ENCODE data around the gene ALDH1A1. TPM values are rescaled to one million over a fixed set of nuclear protein-coding genes. Genes with fewer than 3 reads are reported as not detected.

ALDH1A1 gene
- 136 TPM for total RNA-seq
- long read RNA-seq, transcript ALDH1A1-201 (13 exons, 2,107 nt), result major isoform, 507 of 571 reads
- long read RNA-seq, partial matches to known transcripts, result 37 of 571 reads
- long read RNA-seq, other reads (novel, unspliced or antisense), result 27 of 571 reads

DNA sequence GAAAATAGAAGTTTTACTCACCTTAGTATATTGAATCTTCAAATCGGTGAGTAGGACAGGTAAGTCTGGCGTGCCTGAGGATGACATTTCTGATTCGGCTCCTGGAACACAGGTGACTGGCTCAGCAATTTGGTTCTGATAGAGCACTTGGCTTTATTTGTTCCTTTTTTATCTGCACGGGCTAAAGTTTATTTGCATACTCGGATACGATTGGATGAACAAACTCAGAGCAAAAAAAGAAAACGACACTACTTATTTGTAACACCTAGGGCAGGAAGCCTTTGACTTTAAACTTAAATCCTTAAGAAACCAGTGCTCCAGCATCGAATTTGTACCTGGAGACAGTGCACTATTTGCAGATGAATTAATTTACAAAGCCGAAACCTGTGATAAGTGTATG is at the start of gene ALDH1A1:
TSS of gene ALDH1A1 (minus strand) at position 140 of the 400 bp plus-strand sequence. CDS start at position 87, 53 bp downstream.
- no peak for DNase-seq (ENCODE audit: low spot score)

DNA sequence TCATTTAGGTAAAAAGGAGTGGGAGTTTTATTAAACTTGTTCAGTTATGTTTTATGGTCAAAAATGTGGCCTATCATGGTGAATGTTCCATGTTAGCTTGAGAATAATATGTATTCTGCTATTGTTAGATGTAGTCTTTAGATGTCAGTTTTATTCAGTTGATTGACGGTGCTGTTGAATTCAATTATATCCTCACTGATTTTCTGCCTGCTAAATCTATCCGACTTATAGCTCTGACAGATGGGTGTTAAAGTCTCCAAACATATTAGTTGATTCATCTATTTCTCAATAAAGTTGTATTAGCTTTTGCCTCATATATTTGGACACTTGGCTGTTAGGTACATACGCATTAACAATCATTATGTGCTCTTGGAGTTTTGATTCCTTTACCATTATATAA is 49.0 kb upstream of the ALDH1A1 start:
- no peak for DNase-seq (ENCODE audit: low spot score)

DNA sequence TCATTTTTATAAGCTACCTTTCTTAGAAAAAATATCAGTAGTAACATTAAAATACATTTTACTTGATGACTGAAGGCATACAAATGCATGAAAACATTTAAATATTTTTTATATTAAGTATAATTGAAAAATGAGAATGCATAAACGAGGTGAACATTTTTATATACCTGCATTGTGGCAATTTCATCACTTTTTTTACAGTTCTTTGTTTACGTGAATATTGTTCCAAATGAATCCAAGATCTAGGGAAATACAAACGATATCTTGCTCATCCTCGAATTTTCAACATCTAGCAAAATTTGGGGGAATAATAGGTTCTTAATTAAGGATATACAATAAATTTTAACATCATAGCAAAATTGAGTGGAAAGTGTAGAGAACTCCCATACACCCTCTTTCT is 45.5 kb upstream of the ALDH1A1 start:
- DNase-seq (ENCODE audit: low spot score), result no peak

DNA sequence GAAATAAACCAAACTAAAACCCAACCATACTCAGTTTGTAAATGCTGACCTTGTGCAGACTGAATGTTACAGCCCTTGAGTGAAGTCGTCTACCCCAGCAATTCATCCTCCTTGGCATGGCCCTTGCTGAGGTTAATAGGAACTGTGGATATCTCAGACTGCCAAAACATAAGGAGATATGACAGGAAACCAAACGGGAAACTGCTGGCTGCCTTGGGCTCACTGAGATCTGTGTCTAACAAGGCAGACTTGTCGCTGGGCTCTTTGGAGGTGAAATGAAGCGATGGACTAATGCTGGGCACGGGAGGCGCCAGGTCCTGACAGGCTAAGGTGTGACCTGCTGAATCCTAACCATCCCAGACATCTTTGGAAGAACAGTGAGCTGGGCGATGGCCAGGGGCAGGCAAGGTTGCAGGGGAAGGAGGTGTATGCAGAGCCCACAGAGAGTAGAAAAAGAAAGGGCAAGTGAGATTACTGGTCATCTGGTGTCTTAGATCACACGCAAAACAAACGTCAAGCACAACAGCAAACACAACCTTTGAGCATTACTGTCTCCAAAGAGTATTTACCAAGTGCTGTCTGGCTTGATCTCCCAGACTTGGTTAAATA is 44.6 kb upstream of the ALDH1A1 start:
- no peak for DNase-seq (ENCODE audit: low spot score)

DNA sequence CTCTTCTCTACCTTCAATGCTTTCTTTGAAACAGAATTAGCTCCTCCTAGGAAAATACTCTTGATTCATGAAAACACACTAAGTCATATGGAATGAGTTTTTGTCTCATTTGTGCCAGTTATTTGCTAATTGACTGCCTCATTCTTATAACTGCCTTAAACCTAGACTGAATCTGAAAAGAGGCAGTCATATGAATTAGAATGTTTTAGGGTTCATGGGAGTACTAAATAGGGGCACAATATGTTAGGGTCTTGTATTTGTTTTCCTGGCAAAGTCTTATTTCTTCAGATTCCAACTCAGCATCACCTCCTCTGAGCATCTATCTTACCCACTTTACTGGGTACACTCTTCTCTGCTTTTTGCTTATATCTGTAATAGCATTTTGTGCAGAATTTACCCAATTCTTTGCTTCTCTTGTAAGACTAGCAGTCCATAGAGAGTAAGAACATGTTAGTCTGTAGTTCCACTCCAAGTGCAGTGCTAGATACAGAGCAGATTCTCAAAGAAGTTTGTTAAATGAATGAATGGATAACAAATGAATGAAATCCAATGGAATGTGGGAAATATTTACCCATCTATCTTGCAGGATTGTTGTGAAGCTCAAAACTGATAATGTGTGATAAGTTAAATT is 43.9 kb upstream of the ALDH1A1 start:
- no peak for DNase-seq (ENCODE audit: low spot score)

DNA sequence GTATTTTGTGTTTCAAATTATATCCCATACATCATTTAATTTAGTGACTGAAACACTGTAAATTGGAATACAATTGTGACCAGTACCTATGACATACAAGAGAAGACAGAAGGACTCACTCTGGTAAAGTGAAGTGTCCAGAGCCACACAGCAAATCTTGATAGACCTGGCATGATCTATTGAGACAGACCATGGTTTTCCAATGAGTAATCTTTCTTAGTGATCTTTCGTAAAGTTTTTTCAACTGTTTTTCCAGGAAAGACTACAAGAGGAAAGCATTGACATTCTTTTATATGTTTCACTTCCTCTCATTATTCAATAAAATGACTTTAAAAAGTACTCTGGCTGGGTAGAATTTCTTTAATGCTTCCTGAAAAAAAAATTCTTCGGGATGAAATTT is 43.3 kb upstream of the ALDH1A1 start:
- no peak for DNase-seq (ENCODE audit: low spot score)

DNA sequence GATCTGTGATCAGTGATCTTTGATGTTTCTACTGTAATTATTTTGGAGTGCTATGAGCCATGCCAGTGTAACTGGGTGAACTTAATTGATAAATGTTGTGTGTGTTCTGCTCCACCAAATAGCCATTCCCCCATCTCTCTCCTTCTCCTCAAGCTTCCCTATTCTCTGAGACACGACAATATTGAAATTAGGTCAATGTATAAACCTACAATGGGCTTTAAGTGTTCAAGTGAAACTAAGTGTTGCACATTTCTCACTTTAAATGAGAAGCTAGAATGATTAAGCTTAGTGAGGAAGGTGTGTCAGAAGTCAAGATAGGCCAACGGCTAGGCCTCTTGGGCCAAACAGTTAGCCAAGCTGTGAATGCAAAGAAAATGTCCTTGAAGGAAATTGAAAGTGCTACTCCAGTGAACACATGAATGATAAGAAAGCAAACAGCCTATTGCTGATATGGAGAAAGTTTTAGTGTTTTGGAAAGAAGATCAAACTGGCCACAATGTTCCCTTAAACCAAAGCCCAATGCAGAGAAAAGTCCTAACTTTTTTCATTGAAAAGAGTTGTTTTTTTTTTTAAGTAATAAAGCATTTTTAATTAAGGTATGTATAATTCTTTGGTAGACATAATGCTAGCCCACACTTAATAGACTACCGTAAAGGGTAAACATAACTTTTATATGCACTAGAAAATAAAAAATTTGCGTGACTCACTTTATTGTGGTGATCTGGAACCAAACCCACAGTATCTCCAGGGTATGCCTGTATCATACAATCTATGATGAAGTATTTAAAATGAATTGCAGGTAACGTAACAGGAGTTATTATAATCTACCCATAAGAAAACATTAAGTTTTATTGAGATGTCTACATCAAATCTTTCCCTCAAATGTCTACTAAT is 42.5 kb upstream of the ALDH1A1 start:
- no peak for DNase-seq (ENCODE audit: low spot score)

DNA sequence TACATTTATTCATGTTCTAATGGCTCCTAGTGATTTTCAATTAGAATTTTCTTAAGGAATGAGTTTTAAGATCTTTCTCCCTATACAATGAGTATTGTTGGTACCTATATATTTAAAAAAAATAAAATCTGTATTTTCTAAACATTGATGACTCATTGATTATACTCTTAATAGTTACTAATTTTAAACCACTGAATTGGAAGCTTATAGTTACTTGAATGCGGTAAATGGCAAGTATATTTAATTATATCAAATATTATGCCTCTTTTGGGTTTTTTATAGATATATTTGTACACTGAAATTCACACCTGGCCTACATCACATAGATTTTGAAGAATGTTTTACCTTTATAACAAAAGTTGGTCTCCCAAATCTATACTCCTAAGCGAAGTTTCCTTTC is 38.9 kb upstream of the ALDH1A1 start:
- no peak for DNase-seq (ENCODE audit: low spot score)

DNA sequence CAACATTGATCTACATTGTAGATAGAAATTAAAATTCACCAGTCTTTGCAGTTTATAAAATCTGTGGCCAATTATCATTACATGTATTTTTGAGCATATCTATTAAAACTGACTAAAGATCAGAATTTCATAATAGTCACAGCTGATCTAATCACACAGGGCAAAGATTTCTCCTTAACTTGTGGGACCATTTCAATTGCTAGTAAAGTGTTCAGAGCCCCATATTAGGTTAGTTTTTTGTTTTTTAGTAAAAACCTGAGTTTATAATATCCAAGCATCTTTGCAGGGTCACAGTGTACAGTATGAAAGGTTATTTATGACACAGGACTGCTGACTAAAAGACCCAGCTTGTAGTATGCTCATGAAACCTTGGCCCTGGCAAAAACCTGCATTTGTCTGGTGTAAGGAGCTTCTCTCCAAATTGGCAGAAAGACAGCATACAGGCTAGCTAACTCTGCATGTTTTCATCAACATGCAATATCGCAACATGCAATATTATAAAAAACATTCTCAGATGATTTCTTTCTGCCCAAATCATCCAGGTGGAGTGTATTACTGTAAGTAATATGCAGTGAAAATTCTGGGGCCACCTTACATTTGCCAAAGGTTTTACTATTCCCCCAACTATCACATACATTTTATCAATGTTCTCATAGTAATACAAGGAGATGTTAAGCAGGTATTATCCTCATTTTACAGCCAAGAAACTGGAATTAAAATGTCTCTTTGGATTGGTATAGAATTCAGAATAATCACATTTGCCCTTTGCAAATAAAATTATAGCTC is 37.7 kb upstream of the ALDH1A1 start:
- no peak for DNase-seq (ENCODE audit: low spot score)

DNA sequence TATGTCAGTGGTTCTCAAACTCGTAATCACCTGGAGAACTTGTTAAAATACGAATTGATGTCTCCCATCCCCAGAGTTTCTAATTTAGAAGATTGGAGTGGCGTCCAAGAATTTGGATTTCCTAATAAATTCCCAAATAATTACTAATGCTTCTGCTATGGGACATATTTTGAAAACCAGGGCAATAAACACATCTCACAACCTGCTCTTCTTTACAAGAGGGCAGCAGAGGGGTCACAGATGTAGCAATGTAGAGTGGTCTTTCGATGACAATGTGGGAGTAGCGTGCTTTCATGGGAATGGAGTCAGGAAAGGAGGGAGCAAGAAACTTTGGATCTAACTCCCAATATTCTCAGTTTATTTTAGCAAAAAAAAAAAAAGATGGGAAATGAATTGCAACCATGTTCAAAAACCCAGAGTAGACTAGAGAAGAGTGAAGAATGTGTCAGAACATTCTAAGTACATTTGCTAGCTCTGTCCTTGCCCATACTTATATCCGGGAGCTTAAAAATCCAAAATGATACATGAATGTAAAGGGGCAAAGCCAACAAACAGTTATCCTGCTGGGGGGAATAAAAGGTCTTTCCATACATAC is 33.8 kb upstream of the ALDH1A1 start:
- DNase-seq (ENCODE audit: low spot score), result no peak

DNA sequence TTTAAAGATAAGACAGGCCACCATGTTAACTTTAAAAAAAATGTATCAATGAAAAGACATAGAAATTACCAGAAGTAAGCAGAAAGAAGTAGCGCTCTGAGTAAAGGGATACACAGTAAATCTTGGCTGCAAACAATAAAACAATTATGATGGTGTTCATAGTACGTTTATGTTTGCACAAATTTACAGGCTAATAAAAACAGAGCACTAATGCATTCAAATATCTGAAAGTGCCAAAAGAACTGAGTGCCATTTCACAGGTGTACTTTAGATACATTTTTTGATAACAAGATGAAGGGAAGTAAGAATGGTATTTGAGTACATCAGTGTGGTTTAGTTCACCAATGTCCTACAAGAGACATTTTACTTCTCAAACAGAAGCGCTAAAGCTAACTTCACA is 32.9 kb upstream of the ALDH1A1 start:
- no peak for DNase-seq (ENCODE audit: low spot score)

DNA sequence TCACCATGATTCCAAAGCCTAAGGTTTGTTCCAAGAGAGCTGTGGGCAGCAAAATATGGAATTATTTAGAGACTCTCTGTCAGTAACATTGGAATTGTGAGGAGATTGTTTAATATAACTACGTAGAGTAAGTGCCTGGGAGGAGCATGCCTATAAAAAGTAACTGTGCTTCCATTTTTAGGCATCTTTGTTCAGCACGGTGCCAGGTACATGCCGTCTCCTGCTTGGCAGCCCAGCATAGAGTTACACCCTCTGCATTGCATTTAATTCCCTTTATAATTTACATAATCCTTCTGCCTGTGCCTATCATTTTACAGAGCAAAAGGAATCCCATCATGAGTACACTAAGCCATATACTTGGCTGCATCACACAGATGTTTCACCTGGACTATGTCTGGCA is 32.1 kb upstream of the ALDH1A1 start:
- no peak for DNase-seq (ENCODE audit: low spot score)

DNA sequence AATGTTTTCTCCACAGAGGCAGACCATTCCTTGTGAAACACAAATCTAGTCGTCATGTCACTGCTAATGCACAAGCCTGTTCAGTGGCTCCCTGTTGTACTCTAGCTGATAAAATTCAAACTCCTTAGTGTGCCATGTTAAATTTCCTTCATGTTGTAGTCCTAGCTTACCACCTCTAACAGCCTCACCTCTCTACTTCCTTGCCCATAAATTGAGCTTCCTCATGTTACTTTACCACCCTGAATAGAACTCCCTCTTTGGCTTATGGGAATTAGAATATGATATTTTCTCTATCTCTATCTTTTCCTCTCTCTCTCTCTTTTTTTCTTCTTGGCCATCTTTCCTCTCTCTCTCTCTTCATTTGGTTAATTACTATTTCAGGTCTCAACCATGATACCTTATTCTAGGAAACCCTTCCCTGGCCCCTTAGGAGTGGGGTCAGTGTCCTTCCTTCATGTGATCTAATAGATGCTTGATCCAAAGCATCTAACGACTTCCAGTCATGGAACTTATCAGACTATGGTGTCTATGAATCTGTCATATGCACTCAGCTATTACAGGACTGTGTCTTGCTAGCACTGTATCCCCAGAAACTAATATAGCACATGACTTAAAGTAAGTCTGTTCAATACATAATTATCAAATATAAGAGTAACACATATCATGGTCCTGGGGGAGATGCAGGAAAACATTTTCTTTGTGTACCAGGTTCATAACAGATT is 31.5 kb upstream of the ALDH1A1 start:
- DNase-seq (ENCODE audit: low spot score), result no peak

DNA sequence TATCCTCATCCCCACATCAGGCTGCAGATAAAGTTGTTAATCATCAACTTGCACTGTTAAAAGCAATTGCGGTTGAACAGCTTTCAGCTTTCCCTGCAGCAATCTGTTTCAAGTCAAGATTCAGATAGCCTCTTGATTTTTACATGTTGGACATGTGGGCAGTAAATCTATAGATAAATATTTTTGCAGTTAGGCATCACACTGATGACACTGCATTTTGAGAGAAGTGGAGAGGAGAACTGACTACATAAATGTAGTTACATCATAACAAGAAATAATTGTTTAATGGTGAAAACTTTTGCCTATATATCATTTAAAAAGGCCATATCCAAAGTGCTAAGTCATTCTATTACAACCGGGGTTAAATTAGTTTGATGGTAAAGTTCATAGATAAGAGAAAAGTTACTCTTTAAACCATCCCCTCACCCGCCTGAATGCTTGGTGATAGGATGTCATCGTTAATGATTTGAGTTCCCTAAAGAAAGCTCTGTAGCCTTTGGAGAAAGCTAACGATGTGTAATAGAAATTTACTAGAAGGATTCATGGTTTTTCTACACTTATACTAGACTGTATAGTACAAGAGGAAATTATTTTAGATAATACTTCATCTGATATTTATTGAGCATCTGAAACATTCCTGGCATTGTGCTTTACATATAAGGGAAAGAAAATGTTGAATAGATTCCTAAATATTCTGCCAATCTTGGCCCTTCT is 30.8 kb upstream of the ALDH1A1 start:
- DNase-seq (ENCODE audit: low spot score), result no peak

DNA sequence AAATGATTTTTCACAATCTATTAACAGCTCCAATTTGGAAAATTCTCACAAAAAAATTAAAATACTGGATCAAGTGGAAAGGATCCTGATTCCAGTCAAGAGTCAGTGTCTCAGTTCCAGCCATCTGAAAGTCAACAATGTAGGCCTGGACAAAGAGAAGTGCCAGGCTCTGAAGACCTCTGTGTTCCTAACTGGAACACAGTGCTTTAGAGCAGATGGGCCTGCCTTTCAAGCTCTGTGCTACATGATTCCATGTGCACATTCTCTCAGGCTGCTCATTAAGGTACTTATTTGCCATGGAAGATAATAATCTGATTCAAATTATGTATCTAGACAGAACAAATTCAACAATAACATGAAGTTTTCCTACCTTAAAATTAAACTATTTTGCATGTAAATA is 30.2 kb upstream of the ALDH1A1 start:
- DNase-seq (ENCODE audit: low spot score), result no peak

DNA sequence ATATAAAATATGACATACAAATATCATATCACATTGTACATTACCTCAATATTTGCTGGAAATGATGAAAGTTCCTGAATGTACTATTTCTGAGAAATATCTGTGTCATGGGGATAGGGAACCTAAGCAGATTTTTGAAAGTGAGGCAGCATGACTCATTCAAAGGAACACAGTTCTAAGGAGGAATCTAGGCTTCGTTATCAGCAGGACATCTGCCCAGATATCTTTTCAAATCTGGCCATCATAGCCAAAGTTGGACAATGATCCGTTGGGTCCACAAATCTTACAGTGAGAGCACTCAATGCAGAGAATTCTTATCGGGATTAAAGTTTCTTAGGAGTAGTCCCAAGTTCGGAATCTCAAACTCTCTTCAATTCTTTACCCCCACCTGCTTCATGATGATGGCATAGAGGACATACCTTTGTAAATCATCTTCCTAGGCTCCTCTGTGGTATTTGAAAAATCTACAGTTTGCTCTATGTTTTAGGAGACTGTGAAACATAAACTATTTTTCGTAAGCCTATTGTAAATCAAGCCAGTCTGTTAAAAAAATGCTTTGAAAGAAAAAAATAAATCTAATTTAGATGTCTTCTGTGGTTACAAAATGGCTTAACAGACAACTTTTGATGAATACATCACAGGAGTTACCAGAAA is 29.4 kb upstream of the ALDH1A1 start:
- no peak for DNase-seq (ENCODE audit: low spot score)

DNA sequence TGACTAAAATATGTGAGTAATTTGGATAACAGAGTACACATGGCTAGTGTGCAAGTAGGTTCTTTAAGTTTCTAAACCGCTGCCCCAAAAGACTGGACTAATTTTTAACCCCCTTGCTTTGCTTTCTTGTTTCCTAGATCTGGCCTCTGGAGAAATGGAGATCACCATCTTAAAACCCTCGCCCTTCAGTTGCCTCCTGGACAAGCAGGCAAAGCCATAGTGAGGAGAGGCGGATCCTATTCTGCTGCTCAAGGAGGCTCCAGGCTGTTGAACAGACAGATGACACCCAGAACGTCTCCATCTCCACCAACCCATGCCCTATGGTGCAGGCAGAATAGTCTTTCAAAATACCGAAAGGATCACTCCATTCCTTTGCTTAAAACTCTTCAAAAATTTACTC is 28.6 kb upstream of the ALDH1A1 start:
- DNase-seq (ENCODE audit: low spot score), result no peak

DNA sequence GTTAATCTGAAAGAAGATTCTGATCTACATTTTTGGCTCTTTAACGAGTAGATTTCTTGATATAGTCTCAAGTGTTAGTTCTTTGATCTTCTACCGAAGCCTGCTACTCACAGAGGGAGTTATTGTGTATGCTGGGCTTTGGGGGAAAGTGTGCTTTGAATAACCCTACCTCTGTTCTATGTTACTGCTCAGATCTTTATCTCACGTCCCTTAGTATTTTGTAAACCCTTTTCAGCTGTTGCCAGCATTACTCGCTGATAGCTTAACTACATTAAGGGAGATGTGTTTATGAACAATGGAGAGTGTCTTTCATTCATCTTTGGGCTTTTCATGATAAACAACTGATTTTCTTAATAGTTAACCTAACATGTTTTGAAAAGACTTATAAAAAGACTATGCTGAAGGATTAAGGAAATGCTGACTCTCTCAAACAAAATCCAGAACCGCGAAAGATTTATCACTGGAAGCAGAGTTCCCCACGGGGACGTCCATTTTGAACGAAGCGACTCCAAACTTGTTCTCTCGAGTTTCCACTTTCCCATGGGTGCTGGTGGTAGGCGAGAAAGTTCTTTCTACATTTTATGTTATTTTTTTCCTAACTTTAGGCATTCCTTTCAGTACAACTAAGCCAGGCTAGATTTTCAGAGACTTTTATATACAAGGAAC is 27.9 kb upstream of the ALDH1A1 start:
- DNase-seq (ENCODE audit: low spot score), result no peak

DNA sequence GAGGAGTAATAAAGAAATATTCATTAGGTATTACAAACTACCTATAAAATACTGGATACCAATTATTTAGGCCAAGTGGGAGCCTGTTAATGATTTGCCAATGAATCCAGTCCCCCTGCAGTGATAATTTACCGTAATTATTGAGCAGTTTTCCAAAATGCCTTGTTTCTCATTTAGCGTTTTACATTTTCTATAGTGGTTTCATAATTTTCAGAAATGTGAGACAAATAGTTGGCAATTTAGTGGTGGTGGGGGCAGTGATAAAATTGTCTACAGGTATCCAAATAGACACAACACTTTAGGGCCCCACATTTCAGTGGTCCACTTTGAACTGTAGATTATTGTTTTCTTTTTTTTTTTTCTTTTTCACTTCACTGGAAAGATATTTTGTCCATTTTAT is 27.3 kb upstream of the ALDH1A1 start:
- DNase-seq (ENCODE audit: low spot score), result no peak

Measured in mesenteric fat pad (tissue), 1 donor.